ENCODE results near the gene ITGB4. TPM values are rescaled to one million over a fixed set of nuclear protein-coding genes. Genes with fewer than 3 reads are reported as not detected.
A peak's percentile ranks its signal among the peaks of the same experiment; 100 is the strongest.

Gene ITGB4
- total RNA-seq, 1 donor from 2014 or later, result not detected

- no peaks in the 10 kb centered on the region for H3K36me3 Mint-ChIP-seq
- Histone ChIP-seq H3K27me3 (peaks cover 6% of the 10 kb centered on the region), H3F3A (ENCODE audit: low read depth) (peaks cover 30% of the 10 kb centered on the region), H4K20me1 (ENCODE audit: low read depth) (no peaks in the 10 kb centered on the region), H3K9ac (no peak overlapping the region), H3K4me3 (no peak overlapping the region), H2AFZ (replicated peaks) (no peak overlapping the region), H3K27ac (no peak overlapping the region), H3K79me2 (ENCODE audit: low read depth) (no peaks in the 10 kb centered on the region), H3K4me1 (peaks cover 9% of the 10 kb centered on the region), H3K9me3 (ENCODE audit: low read depth) (no peaks in the 10 kb centered on the region), H3K36me3 (no peaks in the 10 kb centered on the region), H3K4me2 (no peak overlapping the region)
- H3K4me3 Mint-ChIP-seq, result no peak overlapping the region
- peaks cover 13% of the 10 kb centered on the region for H3K27me3 Mint-ChIP-seq (ENCODE audit: insufficient read depth, low read depth)
- H3K4me1 Mint-ChIP-seq, result peaks cover 12% of the 10 kb centered on the region
- no peak for DNase-seq (ENCODE audit: low spot score)
- TF ChIP-seq CTCF (IDR thresholded peaks at IDR 0.05) (no peak), EZH2 (IDR thresholded peaks at IDR 0.05) (no peak), EZH2phosphoT487 (IDR thresholded peaks at IDR 0.05) (no peak)
- no peak overlapping the region for H3K27ac Mint-ChIP-seq
- H3K9me3 Mint-ChIP-seq, result no peaks in the 10 kb centered on the region
Observed at GRCh38 chr17:75751676-75752404, 30.6 kb downstream of the ITGB4 start.

GRCh38 chr17:75752405-75752709, 31.1 kb downstream of the ITGB4 start:
- Mint-ChIP-seq H3K9me3 (no peaks in the 10 kb centered on the region), H3K4me3 (peak overlapping the region; percentile 70), H3K4me1 (peaks cover 12% of the 10 kb centered on the region), H3K27ac (peak overlapping the region; percentile 37), H3K36me3 (no peaks in the 10 kb centered on the region), H3K27me3 (ENCODE audit: insufficient read depth, low read depth) (peaks cover 13% of the 10 kb centered on the region)
- TF ChIP-seq CTCF (IDR thresholded peaks at IDR 0.05), result no peak
- TF ChIP-seq EZH2phosphoT487 (IDR thresholded peaks at IDR 0.05), result no peak
- TF ChIP-seq EZH2 (IDR thresholded peaks at IDR 0.05), result no peak
- Histone ChIP-seq H3K36me3 (no peaks in the 10 kb centered on the region), H3K4me1 (peaks cover 9% of the 10 kb centered on the region), H3K9me3 (ENCODE audit: low read depth) (no peaks in the 10 kb centered on the region), H3K79me2 (ENCODE audit: low read depth) (no peaks in the 10 kb centered on the region), H3K27ac (no peak overlapping the region), H3K9ac (no peak overlapping the region), H3K27me3 (peaks cover 6% of the 10 kb centered on the region), H2AFZ (replicated peaks) (no peak overlapping the region), H4K20me1 (ENCODE audit: low read depth) (no peaks in the 10 kb centered on the region), H3K4me3 (no peak overlapping the region), H3F3A (ENCODE audit: low read depth) (peaks cover 29% of the 10 kb centered on the region), H3K4me2 (no peak overlapping the region)
- no peak for DNase-seq (ENCODE audit: low spot score)

- Histone ChIP-seq H3K4me2 (peak overlapping the region; percentile 80), H3K36me3 (no peaks in the 10 kb centered on the region), H3K4me3 (peak overlapping the region; percentile 46), H3K4me1 (peaks cover 9% of the 10 kb centered on the region), H3K79me2 (ENCODE audit: low read depth) (no peaks in the 10 kb centered on the region), H3F3A (ENCODE audit: low read depth) (peaks cover 26% of the 10 kb centered on the region), H3K9me3 (ENCODE audit: low read depth) (no peaks in the 10 kb centered on the region), H3K27me3 (peaks cover 6% of the 10 kb centered on the region), H2AFZ (replicated peaks) (peak overlapping the region; percentile 98), H3K9ac (no peak overlapping the region), H3K27ac (no peak overlapping the region), H4K20me1 (ENCODE audit: low read depth) (no peaks in the 10 kb centered on the region)
- no peaks in the 10 kb centered on the region for H3K9me3 Mint-ChIP-seq
- peak overlapping the region; percentile 15 for H3K4me3 Mint-ChIP-seq
- TF ChIP-seq CTCF (IDR thresholded peaks at IDR 0.05) (peak; percentile 10), EZH2phosphoT487 (IDR thresholded peaks at IDR 0.05) (no peak), EZH2 (IDR thresholded peaks at IDR 0.05) (no peak)
- peaks cover 12% of the 10 kb centered on the region for H3K4me1 Mint-ChIP-seq
- no peak overlapping the region for H3K27ac Mint-ChIP-seq
- no peak for DNase-seq (ENCODE audit: low spot score)
- peaks cover 10% of the 10 kb centered on the region for H3K27me3 Mint-ChIP-seq (ENCODE audit: insufficient read depth, low read depth)
- H3K36me3 Mint-ChIP-seq, result no peaks in the 10 kb centered on the region
Observed at GRCh38 chr17:75752802-75753513, 31.7 kb downstream of the ITGB4 start.

All from neural progenitor cell (in vitro differentiated cells).